A204.1 (cell line): ENCODE data around the gene PRICKLE2.

ENCODE experiments used
- FAIRE-seq: peaks from 2 replicates; lab custom pipeline; 2012; peaks lifted over from hg19 to GRCh38; lab: Jason Lieb, UNC

Gene PRICKLE2, protein sequence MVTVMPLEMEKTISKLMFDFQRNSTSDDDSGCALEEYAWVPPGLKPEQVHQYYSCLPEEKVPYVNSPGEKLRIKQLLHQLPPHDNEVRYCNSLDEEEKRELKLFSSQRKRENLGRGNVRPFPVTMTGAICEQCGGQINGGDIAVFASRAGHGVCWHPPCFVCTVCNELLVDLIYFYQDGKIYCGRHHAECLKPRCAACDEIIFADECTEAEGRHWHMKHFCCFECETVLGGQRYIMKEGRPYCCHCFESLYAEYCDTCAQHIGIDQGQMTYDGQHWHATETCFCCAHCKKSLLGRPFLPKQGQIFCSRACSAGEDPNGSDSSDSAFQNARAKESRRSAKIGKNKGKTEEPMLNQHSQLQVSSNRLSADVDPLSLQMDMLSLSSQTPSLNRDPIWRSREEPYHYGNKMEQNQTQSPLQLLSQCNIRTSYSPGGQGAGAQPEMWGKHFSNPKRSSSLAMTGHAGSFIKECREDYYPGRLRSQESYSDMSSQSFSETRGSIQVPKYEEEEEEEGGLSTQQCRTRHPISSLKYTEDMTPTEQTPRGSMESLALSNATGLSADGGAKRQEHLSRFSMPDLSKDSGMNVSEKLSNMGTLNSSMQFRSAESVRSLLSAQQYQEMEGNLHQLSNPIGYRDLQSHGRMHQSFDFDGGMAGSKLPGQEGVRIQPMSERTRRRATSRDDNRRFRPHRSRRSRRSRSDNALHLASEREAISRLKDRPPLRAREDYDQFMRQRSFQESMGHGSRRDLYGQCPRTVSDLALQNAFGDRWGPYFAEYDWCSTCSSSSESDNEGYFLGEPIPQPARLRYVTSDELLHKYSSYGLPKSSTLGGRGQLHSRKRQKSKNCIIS

DNA sequence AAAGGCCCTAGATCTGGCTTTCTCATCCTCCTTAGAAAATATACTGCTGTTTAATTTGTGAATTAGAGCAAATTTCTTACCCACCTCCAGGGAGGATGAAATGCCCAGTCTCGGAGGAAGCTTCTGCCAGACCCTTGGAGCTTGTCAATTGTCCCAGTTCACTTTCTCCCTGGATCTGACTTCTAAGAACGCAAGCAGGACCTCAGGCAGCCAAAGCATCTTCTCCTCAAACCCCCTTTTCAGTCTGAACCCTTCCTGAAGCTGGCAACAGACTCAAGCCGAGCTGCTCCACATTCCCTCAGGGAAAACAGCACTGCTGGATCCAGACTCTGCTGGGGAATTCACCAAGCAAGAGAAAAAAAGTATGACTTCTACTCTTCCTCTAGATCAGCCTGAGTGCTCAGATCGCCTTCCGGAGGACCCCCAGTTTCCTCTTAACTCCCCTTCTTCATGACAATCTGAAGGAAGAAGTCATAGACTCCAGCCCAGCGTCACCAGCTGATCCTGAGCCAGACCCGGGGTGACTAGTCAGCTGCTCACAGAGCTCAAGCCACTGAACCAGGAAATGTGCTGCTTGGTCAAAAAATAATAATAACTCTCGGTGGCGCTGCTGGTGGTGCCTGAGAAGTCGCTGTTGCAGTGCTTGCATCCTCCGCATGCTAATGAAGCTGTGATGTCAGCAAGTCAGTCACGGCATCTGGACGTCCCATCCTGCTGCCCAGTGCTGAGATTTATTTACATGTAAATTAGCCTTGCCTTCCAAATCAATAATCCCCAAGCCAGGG lies at the start of gene PRICKLE2:
Gene PRICKLE2, minus strand, starts transcription at position 641 of the 785 bp plus-strand sequence. CDS start 26,539 bp downstream, outside the sequence.
- FAIRE-seq: no peak

DNA sequence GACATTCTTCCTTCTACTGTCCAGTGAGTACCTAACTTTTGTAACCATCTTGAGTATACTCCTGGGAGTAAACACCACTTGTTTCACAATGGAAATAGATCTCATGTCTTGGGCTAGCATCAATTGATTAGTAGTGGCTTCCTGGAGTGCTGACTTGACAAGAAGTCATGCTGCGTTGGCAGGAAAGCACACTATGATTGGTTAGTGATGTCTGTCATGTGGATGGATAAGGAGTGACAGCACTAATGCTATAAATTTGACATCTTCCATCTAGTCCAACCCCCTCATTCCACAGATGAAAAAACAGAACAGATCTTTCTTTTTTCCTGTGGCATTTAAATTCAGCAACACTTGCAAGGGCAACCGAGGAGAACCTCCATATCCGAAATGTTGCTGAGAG lies 47.6 kb upstream of the PRICKLE2 start:
- FAIRE-seq: no peak

DNA sequence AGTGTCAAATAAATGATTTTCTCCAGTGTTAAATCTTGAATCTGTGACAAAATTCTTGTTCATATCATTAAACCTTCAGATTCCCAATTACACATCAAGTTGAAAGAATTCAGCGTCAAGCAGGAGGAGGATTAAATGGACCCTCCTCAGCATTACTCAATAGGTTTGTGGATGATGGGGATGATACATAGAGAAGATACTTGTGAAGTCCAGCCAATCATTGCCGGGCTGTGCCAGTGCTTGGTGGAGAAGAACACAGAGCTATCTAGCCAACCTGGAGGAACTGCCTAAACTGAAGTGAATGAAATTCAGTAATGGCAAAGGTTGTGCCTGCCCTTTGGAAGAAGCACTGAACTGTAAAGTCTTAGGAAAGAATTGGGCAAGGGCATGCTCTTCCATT lies 47.0 kb upstream of the PRICKLE2 start:
- no peak for FAIRE-seq

DNA sequence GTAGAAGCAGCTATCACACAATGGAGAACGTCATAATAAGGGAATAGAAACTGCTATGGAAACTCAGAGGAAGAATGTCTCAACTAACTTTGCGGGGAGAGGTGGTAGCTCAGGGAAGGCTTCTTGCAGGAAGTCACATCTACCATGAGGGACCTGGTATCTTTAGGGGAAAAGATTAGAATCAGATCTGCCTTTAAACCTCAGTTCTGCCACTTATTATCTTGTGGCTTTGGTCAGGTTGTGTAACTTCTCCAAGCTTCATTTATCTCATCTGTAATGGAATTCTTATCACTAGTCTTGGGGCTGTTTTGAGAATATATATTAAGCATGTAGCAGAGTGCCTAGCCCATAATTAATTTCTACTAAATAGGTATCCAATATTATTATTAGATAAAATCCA lies 46.4 kb upstream of the PRICKLE2 start:
- FAIRE-seq: no peak

DNA sequence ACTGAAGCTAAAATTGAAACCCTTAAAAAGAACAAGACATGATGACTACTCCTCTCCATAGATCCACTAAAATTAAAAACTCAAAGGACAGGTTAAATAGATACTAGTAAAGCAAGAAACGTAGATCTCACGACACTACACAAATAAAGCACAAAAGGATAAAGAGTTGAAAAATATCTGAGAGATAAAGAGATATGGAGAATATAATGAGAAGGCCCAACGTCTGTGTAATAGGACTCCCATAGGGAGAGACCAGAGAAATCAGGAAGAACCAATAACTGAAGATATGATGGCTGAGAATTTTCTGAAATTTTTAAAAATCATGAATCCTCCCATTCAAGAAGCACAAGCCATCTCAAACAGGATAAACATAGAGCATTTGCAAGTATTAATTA lies 45.6 kb upstream of the PRICKLE2 start:
- FAIRE-seq: no peak

DNA sequence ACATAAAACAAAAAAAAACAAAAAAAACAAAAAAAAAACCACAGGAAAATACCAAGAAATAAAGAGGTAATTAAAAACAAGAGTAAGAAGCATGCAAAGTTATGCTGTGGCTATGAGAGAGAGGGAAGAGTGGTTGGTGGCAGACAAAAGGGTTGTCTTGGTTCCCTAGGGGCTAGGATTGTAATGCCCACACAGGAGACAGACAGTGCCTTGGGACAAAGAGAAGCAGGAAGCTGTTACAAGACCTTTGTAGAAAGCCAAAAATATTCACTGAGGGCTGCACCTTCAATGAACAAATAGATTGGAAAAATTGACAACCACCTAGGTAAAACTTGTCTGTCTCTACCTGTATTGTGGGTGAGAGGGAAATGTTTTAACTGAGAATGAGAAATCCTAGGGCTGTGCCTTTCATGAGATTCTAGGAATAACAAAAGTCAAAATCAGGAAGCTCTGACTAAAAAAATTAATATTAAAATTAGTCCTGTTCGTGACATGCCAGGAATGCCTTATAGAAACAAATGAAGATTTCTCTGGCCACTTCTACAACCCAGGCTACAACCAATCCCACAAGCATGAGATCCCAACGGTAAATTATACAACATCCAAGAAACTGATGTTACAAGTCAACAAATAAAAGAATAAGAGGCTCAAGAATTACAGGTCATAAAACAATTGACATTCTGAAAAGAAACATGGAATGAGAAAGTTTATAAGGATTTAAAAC lies 45.0 kb upstream of the PRICKLE2 start:
- no peak for FAIRE-seq

DNA sequence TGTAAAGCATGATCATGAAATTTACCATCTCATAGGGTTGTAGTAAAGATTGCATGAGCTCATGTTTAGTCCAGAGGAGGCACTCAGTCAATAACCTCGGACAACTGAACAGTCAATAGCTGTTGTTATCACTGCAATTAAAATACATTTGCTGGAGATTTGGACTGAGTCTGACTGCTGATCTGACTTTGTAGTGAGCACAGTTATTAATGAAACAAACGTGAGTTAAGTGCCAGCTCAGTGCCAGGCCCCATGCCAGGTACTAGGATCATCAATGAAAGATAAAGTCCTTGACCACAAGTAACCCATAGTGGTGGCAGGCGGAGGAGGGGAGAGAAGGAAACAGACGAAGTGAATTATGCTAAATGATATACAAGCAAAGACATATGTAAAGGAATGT lies 43.7 kb upstream of the PRICKLE2 start:
- no peak for FAIRE-seq

DNA sequence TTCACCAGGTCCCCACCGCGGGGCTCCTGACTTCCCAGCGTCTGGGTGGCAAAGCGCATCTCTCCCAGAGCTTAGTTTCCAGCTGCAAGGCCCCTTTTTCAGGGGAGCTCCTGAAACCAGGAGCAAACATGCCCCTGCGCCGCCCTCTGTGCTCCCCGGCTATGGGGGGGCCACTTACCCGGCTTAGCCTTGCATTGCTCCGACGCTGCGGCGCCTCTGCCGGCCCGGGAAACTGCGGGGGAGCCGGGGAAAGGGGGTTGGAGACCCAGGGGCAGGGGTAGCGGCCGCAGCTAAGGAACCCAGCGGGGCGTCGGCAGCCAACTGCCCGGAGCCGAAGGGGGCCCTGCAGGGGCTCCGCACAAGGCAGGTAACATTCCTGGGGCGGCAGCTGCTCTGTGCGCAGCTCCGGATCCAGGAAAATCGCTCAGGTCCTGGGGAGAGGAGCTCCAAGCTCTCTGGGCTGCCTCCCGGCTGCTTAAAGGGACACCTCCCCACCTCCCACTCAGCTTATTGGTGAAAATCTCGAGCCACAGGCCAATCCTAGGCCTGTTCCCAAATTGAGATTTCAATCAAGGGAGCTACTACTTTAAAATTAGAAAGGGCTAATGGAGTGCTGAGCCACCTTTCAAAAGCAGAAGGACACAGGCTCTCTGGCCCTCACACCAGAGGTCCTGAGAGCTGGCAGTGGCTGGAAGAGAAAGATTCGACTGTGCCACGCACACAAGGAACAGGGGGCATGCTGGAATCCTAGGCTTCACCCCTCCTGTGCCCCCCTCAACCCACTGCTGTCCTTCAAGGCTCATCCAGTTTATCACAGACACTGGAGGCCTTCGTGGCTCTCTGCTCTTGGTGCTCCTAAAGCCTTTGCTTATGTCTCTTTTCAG lies 42.7 kb upstream of the PRICKLE2 start:
- no peak for FAIRE-seq

DNA sequence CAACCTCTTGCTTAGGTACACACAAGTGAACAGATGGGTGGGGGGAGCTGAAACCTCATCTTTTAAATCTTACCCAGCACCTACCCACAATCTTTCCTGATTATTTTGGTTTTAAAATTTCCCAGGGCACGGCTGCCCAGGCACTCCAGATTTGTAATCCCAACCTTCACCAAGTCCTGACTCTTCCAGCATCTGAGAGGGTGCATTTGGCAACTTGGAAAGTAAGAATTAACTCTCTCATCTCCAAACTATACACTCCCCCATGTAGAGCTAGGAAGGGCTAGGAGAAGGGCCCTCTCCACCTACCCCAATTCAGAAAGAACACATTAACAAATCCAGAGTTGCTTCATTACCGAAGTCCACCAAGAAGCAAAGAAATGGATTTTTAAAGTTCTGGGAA lies 41.7 kb upstream of the PRICKLE2 start:
- FAIRE-seq: no peak

DNA sequence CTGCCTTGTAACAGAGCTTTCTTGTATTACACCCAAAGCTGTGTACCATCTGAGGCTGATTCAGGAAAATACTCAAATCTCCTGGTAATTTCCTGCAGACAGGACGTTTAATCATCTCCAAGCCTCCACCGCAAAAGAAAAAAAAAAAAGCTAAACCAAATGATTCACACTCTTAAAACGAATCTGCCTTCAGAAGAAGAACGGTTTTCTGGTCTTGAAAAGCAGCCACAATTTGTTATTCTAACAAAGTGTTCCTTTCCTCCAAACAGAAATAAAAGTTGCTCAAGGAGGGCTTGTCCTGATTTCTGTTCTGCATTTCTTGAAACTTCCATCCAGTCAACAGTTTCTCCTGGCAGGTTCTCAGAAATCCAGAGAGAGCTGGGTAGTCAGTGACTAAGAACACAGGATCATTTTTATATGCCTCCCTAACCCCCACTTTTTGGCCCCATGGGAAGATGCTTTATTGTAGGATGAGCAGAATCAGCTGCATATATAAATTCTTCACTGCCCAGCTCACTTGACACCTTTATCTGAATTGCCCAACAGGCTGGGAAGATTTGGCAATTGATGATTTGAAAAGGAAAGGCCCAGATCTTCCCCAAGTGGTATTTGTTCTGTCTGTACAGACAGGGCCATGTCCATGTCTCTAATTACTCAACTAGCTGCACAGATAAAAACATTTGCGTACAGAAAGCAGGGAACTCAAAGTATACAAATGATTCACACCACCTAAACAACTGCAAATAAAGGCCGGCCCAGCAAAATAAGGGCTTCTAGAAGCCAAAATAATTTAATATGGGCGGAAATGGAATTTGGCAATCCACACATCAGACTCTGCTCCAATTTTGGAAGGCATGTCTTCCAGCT lies 41.0 kb upstream of the PRICKLE2 start:
- no peak for FAIRE-seq

DNA sequence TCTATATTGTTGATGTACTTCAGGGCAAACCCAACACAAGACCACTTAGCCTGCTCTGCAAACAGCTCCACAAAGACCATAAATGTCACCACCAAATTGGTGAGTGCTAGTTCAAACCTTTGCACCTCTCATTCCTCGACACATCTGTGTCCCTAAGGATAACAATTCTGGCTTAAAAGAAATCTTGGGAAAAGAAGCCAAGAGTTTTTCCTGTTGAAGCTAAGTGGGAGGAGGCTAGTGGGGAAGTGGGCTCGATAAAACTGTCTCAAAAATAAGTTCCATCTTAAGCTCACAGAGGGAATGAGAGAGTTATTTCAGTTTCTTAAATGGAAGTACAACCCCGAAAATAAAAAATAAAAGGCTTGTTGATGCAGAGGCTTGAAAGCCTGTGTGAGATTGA lies 40.4 kb upstream of the PRICKLE2 start:
- no peak for FAIRE-seq

DNA sequence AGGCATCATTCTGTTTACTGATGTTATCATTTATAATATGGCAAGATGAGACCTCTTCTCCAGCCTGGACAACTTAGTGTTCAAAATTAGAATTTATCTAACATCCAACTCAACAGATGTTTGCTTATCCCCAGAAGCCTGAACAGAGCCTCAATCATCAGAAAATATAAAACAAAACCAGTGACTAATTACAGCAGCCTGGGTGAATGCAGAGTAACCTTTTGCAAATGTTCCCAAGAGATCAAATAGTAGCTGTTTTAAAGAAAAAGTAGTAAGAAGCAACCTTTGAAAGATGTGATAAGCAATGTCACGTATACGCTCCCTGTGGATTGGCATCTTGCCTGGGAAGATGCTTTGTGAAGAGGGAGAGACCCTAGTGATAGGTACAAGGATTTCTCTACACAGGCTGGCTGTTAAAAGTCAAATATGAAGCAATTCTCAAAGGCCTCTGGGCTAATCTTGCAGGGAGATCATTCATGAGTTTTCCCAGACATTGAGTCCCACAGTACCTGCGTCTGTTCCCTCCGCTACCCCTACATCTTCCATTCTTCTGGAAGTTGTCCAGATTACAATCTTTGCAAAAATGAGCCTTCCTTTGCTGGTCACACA lies 39.3 kb upstream of the PRICKLE2 start:
- no peak for FAIRE-seq

DNA sequence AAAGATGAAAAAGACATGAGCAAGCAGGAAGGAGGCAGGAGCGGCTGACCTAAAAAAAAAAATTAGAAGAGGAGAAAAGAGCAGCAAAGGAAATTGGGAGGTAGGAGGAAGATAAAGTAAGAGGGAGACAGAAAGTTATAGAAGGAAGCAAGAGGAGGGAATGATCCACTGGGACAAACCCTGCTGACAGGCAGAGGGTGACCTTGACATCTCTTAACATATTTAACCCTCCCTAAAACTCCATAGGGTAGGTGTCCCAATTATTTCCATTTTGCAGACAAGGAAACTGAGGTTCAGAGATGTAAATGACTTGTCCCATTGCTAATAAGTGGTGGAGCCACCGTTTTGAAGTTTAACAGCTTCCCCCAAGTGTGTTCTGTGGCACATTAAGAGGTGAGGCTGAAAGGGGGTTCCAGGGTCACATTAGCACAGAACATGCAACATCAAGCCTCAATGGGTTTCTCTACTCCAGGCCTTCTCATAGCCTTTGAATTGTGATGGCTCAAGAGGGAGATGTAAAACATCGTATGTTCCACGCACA lies 37.4 kb upstream of the PRICKLE2 start:
- FAIRE-seq: no peak

DNA sequence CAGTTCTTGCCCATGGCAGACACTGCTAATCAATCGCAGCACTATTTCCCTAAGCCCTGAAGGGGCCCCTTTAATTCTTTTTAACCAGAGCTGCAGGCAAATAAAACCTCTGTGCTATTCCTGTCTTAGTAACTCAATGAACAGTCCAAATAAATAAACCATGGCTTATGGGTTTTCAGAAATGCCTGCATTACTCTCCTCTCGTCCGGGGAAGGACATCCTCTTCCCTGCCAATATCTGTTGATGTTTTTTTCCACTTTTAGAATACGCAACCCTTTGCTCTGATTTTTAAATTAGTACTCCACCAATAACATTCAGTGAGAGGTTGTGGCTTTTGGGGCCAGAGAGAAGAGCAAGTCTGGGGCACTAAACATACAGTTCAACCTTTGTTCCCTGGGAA lies 35.2 kb upstream of the PRICKLE2 start:
- FAIRE-seq: no peak

DNA sequence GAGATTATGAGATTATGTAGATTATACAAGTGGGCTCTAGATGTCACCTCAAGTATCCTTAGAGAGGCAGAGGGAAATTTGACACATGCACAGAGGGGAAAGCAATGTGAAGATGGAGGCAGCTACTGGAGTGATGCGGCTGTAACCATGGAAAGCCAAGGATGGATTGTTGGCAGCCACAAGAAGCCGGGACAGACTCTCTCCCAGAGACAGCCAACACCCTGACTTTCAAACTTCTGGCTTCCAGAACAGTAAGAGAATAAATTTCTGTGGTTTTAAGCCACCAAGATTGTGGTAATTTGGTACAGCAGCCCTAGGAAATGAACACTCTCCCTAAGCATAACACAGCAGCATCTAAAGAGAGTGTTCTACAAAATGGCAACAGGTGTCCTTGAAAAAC lies 34.4 kb upstream of the PRICKLE2 start:
- no peak for FAIRE-seq

DNA sequence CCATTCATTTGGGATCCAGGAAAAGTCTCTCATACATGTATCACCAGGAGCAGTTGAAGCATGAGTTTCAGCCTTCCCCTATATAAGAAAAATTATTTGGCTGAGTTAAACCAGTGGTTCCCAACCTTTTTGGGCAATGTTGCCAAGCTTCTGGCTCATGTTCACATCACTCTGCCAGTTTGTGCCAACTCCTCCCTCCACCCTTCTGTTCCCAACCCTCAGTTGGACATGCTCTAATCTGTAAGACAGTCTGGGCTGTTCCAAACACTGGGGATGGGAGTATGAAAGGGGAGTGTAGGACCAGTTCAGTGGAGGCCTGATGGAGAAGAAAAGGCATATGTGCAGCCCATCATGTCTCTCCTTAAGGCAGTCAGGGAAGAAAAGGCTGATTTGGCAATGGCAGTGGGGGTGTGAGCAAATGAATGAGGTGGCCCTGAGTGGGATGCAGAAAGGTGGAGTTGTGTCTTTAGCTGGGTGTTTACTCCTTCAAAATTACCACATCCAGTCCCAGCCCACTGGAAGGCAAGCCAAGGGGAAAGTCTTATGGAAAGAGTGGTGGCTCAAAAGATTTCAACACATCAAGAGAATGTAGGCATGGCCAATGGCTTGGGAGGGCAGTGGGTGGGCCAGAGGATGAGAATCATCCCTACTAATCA lies 32.0 kb upstream of the PRICKLE2 start:
- no peak for FAIRE-seq

DNA sequence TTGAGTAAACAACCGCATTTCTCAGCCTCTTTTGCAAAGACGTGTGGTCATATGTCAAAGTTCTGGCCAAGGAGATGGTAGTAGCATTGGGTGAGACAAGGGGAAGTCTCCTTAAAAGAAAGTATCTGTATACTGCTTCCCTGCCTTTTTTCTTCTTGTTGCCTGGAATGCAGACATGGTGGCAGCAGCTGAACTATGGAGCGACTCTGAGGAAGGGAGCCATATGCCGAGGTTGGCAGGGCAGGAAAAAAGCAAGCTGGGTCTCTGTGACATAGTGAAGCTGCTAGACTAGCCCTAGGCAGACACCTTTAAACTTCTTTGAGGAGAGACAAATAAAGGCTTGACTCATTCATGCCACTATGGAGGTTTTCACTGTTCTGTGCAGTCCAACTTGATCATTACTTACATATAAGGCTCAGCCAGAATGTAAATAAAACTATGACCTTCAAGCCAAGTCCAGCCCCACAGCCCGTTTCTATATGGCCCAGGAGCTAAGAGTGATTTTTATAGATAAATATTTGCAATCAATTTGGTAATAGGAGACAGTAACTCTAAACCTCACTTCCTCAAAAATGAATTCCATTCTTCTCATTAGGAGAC lies 30.6 kb upstream of the PRICKLE2 start:
- FAIRE-seq: no peak

DNA sequence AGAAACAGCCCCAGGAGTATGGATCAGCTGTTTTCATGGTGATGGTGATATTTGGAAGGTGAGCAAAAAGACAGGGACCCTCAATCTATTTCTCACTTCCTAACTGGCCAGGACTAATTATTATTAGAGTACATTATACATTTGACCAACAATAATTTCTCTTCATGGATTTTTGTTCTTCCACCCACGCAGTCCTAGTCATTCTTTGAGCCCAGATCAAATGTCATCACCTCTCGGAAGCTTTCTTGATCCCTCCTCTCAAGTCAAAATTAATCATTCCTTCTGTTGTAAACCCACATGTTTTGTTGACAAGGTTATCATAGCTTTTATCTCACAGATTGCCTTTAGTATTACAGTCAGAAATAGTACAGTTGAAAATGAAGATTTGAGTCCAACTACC lies 29.2 kb upstream of the PRICKLE2 start:
- FAIRE-seq: no peak
